ENCODE measurements around the gene PTPN14.
A peak's percentile ranks its signal among the peaks of the same experiment; 100 is the strongest.

Gene PTPN14

DNA sequence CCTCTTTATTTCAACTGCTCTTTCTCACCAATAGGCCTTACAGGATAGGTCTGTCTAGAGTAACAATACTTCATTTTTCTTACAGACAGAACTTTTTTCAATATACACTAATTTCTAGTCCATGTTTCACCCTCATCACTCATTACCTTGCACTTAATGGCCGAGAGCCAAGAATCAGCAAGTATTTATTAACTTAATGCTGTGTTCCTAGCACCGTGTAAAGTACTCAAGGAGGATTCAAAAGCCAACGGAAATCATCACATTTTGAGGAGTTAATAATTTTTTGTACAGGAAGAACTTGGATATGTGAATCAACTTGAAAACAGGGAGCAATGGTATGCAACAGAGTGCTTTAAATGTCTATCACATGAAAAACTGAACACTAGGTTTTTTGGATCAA, 102.0 kb downstream of the PTPN14 start:
- no peak for DNase-seq

DNA sequence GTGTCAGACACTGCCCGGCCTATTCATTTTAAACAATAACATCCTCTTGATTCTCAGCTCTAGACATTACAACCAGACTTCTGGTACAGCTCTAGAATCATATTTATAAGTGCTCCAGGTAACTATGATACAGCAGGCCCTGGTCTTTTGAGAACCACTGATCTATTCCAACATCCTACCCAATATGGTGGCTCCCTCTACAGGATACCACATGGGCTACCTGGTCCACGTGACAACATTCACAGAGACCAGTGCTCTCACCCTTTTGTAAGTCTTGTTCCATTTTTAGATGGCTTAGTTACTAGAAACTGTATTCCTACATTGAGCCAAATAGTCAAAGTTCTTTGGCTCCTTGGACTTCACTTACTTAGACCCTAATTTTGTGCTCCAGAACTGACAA, 102.9 kb downstream of the PTPN14 start:
- no peak for DNase-seq

DNA sequence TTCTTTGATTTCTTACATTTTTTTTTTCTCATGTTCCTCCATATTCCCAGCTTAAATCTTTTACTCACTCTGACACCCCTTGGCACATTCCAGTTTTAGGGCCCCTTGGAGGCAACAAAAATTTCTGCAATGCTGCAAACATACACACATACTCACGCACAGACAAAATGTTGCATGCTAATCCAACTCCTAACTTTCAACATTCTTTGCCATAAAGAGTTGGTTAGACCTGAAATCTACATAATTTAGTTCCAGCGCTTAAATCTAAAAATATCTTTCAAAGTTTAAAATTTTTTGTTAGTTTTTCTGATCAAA, 103.9 kb downstream of the PTPN14 start:
- peak; percentile 79 for DNase-seq

DNA sequence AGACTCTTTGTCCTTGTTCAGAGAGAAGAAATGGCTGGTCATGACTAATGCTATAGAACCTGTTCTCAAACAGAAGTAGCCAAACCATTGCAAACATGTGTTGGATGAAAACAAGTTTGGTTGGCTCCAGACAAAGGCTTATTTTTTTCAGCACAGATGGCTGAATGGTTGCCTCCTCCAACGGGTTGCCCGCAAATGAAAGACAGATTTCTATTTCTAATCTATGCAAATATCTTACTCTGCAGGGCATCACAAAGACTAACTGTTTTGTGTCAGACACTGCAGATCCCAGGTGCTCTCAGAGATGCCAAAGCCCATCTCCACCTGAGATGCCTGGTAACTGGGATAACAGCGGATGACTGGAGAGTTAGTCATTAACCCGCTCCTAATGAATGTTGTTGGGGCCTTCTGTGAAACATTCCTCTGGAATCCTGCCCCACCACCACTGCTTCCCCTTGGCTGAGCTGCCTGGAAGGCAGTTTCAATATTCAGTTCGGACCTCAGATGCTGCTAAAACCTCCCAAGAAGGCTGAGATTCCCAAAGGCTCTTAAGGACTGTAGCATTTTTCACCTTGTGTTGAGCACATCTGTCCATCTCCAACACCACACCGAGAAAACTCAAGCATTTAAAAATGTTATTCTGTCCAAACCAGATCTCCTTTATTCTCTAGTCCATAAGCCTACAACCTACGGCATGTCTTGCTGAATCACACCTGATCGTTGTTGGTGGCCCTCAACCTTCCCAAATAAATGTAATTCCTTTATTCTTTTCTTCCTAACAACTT, 104.4 kb downstream of the PTPN14 start:
- peak; percentile 98 for DNase-seq

GRCh38 chr1:214445831-214446614, 105.4 kb downstream of the PTPN14 start:
- DNase-seq, result peak; percentile 99

- peak; percentile 58 for DNase-seq
Observed at GRCh38 chr1:214445199-214445598, 106.2 kb downstream of the PTPN14 start.

DNA sequence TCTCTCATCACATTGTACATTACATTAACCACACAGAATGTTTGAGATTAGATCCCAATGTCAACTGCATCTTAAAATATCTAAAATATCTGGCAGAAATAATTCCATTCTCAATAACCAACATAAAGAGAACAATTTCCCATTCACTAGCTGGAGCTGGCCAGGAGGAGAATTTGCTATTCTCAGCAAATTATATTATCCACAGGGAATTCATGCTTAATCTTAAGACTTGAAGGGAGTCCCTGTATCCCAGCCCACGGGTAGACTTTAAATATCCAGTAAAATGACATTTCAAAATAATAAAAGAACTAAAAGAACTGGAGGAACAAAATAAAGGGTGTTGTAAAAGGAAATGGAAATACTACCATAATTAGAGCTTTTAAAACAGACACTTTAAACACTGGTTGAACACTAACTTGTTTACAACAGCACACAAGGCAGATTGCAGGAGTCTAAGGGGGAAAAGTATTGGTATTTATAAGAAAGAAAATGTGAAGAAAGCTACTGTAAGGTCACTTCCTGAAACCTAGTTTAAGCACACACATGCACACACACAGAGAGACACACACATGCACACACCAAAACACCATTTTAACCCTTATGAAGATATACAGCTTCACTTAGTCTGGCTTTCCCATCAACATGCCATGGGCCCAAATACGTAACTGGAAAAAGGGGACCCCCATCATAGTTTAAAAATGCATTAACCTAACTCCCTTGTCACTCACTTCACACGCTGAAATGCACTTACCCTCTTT, 107.0 kb downstream of the PTPN14 start:
- DNase-seq, result no peak

DNA sequence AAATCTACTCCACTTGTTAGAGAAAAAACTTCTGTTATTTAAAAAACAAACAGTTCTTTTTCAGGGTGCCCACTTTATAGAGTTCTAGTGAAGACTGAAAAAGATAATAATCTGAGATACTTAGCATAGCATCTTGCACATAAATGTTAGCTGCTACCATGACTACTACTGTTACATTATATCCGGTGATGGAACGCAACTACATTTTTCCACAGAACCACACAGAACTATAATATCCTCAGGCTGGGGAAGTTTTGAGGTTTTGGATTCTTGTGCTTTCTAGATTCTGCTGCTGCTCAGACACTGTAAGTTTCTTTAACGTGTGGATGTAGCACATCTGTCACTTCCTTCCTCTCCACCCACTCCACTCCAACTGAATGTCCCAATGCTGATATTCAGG, 110.3 kb downstream of the PTPN14 start:
- peak; percentile 87 for DNase-seq

- DNase-seq, result no peak
Observed at GRCh38 chr1:214440219-214440965, 111.0 kb downstream of the PTPN14 start.

- peak; percentile 48 for DNase-seq
Observed at GRCh38 chr1:214439352-214440119, 111.9 kb downstream of the PTPN14 start.

GRCh38 chr1:214438530-214438929, 112.9 kb downstream of the PTPN14 start:
- no peak for DNase-seq

DNA sequence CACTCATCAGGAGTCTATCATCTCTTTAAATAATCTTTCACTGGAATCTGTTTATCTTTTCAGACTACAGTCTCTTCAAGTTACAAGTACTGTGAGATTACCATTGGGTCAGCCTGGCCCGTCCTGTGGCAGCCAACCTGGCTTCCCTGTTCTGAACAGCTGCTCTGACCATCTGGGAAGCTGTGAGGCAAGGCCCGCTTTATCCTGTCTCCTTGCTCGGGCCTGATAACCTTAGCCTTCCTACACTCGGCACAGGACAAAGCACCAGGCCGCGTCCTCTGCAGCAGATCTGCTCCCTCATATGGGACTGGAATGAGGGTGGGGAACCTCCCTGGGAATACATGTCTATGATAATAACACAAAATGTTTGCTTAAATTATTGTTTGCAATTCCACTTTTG, 113.3 kb downstream of the PTPN14 start:
- no peak for DNase-seq

DNA sequence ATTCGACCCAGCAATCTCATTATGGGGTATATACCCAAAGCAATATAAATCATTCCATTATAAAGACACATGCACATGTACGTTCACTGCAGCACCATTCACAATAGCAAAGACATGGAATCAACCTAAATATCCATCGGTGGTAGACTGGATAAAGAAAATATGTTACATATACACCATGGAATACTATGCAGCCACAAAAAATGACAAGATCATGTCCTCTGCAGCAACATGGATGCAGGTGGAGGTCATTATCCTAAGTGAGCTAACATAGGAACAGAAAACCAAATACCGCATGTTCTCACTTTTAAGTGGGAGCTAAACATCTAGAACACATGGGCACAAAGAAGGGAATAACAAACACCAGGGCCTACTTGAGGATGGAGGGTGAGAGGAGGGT, 115.5 kb downstream of the PTPN14 start:
- no peak for DNase-seq

GRCh38 chr1:214432245-214432644, 119.2 kb downstream of the PTPN14 start:
- no peak for DNase-seq

GRCh38 chr1:214429951-214430770, 121.2 kb downstream of the PTPN14 start:
- peak; percentile 70 for DNase-seq

DNA sequence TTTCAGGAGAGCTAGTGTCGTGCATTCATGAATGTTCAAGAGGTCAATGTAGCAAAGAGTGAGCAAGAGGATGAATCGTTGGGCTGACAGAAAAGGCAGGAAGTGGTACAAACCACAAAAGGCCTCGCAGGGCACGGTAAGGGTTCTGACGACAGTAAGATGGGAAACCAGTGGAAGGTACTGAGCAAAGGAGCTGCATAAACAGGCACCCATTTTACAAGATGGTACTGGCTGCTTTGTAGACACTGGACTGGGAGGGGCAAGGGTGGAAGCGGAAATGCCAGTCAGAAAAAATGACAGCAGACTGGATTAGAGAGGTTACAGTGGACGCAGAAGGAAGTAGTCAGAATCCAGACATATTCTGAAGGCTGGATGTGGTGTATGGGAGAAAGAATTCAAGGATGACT, 123.5 kb downstream of the PTPN14 start:
- DNase-seq, result peak; percentile 96

GRCh38 chr1:214426426-214426812, 125.0 kb downstream of the PTPN14 start:
- no peak for DNase-seq

- DNase-seq, result no peak
Observed at GRCh38 chr1:214425716-214426425, 125.5 kb downstream of the PTPN14 start.

DNA sequence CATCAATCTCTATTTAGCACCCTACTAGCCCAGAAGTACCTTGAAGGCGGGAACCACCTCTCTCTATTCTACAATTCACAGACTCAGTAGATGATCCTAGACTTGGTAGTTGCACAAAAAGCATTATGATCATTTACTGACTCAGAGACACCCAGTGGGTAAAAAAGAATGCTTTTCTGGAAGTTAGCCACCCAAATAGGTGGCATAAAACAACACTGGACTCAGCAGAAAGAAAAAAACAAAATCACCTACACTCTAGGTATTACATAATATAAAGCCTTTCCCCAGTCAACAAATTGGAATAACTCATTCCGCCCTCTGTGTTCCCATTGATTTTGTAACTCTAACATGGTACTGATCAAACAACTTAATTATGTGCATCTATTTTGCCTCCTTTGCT, 126.3 kb downstream of the PTPN14 start:
- DNase-seq, result no peak

- DNase-seq, result no peak
Observed at GRCh38 chr1:214423045-214423444, 128.4 kb downstream of the PTPN14 start.

Data from fibroblast of skin of right biceps (primary cell).